ENCODE data around the gene ZNF14. TPM values are rescaled to one million over a fixed set of nuclear protein-coding genes. Genes with fewer than 3 reads are reported as not detected.
"Not testable (repeated sequence)": the region's sequence is repeated elsewhere in the genome, so short reads cannot be mapped to it uniquely, and the experiment has no call there.

Gene ZNF14
- total and polyA plus RNA-seq, 4 donors, result 9.9 to 24.2 (median 14.9) TPM

DNA sequence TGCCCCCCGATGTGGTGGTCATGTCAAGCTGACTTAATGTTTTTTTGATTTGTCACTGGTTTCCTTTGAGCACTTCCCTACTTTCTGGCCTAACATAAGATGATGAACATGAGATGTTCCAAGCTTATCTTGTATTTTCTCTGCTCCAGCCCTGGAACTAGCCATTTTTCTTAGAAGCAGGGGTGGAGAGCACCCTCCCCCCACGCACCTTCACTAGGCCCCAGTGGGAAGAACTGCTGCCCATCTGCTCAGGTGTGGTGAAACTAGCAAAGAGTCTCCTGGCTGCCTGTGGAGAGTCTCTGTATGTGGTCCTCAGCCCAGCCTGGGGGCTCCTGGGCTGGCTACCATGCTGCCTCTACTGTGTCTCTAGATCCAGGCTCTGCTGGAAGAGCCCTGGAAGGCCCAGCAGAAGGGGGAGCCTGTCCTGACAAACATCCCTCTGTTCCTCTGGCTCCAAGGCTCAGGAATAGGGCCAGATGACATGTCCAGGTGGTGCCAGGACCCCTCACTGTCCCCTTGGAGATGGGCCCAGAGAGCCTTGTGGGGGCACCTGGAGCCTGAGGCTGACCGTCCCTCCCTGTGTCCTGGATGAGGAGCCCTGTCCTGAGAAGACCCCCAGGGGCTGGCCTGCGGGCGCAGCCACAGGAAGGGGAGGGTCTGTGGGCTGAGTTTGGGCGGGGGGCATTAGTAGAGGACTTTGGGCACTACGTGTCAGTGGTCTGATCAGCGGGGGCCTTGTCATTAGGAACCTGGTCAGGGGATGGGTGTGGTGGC lies 4.8 kb upstream of the ZNF14 start:
- Histone ChIP-seq H3K36me3 (ENCODE audit: control insufficient read depth, insufficient read depth, low read length) (no peaks in the 10 kb centered on the region), H3K4me3 (ENCODE audit: low read depth, low read length) (no peak overlapping the region), H3K9me3 (ENCODE audit: control insufficient read depth, insufficient read depth, low read length) (no peaks in the 10 kb centered on the region), H3K27me3 (ENCODE audit: control insufficient read depth, insufficient read depth, low read length) (no peaks in the 10 kb centered on the region), H3K4me1 (ENCODE audit: control insufficient read depth, insufficient read depth, low read length) (no peaks in the 10 kb centered on the region), H3K27ac (ENCODE audit: low read depth, low read length) (no peak overlapping the region)
- DNase-seq (ENCODE audit: low read depth in 4 of 6, low spot score in 6 of 6), result no peak
- 90% methylated on average over 5 of the region's 8 CpGs for WGBS (ENCODE audit: insufficient coverage)

- Histone ChIP-seq H3K27me3 (ENCODE audit: control insufficient read depth, insufficient read depth, low read length) (no peaks in the 10 kb centered on the region), H3K4me3 (ENCODE audit: low read depth, low read length) (no peak overlapping the region), H3K9me3 (ENCODE audit: control insufficient read depth, insufficient read depth, low read length) (peaks cover 29% of the 10 kb centered on the region), H3K36me3 (ENCODE audit: control insufficient read depth, insufficient read depth, low read length) (no peaks in the 10 kb centered on the region), H3K27ac (ENCODE audit: low read depth, low read length) (no peak overlapping the region), H3K4me1 (ENCODE audit: control insufficient read depth, insufficient read depth, low read length) (no peaks in the 10 kb centered on the region)
- DNase-seq (ENCODE audit: low read depth in 4 of 6, low spot score in 6 of 6), result no peak
- WGBS (ENCODE audit: insufficient coverage), result 100% methylated on average over 1 of the region's 2 CpGs
Measured at GRCh38 chr19:19721896-19722295, 11.0 kb downstream of the ZNF14 start.

DNA sequence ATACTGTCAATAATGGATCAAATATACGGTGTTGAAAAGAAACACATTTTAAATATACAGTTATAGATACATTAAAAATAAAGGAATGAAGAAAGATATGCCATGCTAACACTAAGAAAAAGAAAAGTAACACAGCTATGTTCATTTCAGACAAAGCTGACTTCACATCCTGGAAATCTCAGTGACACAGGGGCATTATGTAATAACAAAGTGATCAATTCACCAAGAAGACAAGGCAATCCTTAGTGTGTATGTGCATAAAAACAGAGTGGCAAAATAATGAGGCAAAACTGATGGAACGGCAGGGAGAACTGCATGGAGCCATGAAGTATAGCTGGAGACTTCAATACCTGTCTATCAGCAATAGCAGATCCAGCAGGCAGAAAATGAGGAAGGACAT lies 13.1 kb downstream of the ZNF14 start:
- Histone ChIP-seq H3K4me3 (ENCODE audit: low read depth, low read length) (no peak overlapping the region), H3K27me3 (ENCODE audit: control insufficient read depth, insufficient read depth, low read length) (no peaks in the 10 kb centered on the region), H3K4me1 (ENCODE audit: control insufficient read depth, insufficient read depth, low read length) (no peaks in the 10 kb centered on the region), H3K36me3 (ENCODE audit: control insufficient read depth, insufficient read depth, low read length) (peaks cover 4% of the 10 kb centered on the region), H3K27ac (ENCODE audit: low read depth, low read length) (no peak overlapping the region), H3K9me3 (ENCODE audit: control insufficient read depth, insufficient read depth, low read length) (peaks cover 39% of the 10 kb centered on the region)
- WGBS (ENCODE audit: insufficient coverage), result no CpG with 5 or more reads among the region's 2 CpGs
- DNase-seq (ENCODE audit: low read depth in 4 of 6, low spot score in 6 of 6), result no peak

DNA sequence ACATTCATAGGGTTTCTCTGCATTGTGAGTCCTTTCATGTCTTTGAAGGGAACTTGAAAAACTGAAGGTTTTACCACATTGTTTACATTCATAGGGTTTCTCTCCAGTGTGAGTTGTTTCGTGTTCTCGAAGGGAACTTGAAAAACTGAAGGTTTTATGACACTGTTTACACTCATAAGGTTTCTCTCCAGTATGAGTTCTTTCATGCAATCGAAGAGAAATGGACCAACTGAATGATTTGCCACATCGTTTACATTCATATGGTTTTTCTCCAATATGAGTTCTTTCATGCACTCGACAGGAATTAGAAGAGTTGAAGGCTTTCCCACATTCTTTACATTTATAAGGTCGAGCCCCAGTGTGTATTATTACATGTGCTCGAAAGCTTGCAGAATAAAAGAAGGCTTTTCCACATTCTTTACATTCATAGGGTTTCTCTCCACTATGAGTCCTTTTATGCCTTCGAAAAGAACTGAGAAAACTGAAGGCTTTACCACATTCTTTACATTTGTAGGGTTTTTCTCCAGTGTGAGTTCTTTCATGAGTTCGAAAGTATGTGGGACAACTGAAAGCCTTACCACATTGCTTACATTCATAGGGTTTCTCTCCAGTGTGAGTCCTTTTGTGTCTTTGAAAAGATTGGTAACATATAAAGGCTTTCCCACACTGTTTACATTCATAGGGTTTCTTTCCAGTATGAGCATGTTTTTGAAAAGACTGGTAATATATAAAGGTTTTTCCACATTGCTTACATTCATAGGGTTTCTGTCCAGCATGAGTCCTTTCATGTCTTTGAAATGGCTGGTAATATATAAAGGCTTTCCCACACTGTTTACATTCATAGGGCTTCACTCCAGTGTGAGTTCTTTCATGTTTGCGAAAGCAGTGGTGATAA lies 20.7 kb downstream of the ZNF14 start:
- DNase-seq (ENCODE audit: low read depth in 4 of 6, low spot score in 6 of 6), result no peak
- Histone ChIP-seq H3K4me3 (ENCODE audit: low read depth, low read length) (no peak overlapping the region), H3K27ac (ENCODE audit: low read depth, low read length) (no peak overlapping the region), H3K36me3 (ENCODE audit: control insufficient read depth, insufficient read depth, low read length) (peaks cover 26% of the 10 kb centered on the region), H3K27me3 (ENCODE audit: control insufficient read depth, insufficient read depth, low read length) (no peaks in the 10 kb centered on the region), H3K9me3 (ENCODE audit: control insufficient read depth, insufficient read depth, low read length) (peaks cover 54% of the 10 kb centered on the region), H3K4me1 (ENCODE audit: control insufficient read depth, insufficient read depth, low read length) (no peaks in the 10 kb centered on the region)
- no CpG with 5 or more reads among the region's 10 CpGs for WGBS (ENCODE audit: insufficient coverage)

- no peak overlapping the region for H3K27ac ChIP-seq (ENCODE audit: low read depth, low read length)
- H3K36me3 ChIP-seq (ENCODE audit: control insufficient read depth, insufficient read depth, low read length), result peaks cover 26% of the 10 kb centered on the region
- no peak overlapping the region for H3K4me3 ChIP-seq (ENCODE audit: low read depth, low read length)
- H3K27me3 ChIP-seq (ENCODE audit: control insufficient read depth, insufficient read depth, low read length), result no peaks in the 10 kb centered on the region
- H3K9me3 ChIP-seq (ENCODE audit: control insufficient read depth, insufficient read depth, low read length), result peaks cover 48% of the 10 kb centered on the region
- H3K4me1 ChIP-seq (ENCODE audit: control insufficient read depth, insufficient read depth, low read length), result no peaks in the 10 kb centered on the region
- no peak for DNase-seq (ENCODE audit: low read depth in 4 of 6, low spot score in 6 of 6)
- WGBS (ENCODE audit: insufficient coverage), result 97% methylated on average over 10 of the region's 14 CpGs
Measured at GRCh38 chr19:19711306-19711933, 21.5 kb downstream of the ZNF14 start.

DNA sequence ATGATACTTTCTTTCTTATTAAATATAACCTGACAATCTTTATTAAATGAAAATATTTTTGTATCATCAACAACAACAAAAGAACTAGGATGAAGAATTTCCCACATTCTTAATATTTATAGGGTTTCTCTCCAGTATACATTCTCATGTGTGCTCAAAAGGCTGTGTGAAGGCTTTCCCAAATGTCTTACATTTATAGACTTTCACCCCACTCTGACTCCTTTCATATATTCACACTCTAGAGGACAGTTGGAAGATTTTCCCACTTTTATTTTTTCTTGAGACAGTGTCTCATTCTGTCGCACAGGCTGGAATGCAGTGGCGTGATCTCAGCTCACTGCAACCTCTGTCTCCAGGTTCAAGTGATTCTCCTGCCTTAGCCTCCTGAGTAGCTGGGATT lies 22.4 kb downstream of the ZNF14 start:
- DNase-seq (ENCODE audit: low read depth in 4 of 6, low spot score in 6 of 6), result no peak
- H3K4me1 ChIP-seq (ENCODE audit: control insufficient read depth, insufficient read depth, low read length), result no peaks in the 10 kb centered on the region
- H3K4me3 ChIP-seq (ENCODE audit: low read depth, low read length), result no peak overlapping the region
- H3K9me3 ChIP-seq (ENCODE audit: control insufficient read depth, insufficient read depth, low read length), result peaks cover 46% of the 10 kb centered on the region
- no peaks in the 10 kb centered on the region for H3K27me3 ChIP-seq (ENCODE audit: control insufficient read depth, insufficient read depth, low read length)
- H3K27ac ChIP-seq (ENCODE audit: low read depth, low read length), result no peak overlapping the region
- H3K36me3 ChIP-seq (ENCODE audit: control insufficient read depth, insufficient read depth, low read length), result peaks cover 23% of the 10 kb centered on the region
- 100% methylated on average over 2 of the region's 2 CpGs for WGBS (ENCODE audit: insufficient coverage)

- H3K4me1 ChIP-seq (ENCODE audit: control insufficient read depth, insufficient read depth, low read length), result no peaks in the 10 kb centered on the region
- H3K36me3 ChIP-seq (ENCODE audit: control insufficient read depth, insufficient read depth, low read length), result peaks cover 19% of the 10 kb centered on the region
- no peak for DNase-seq (ENCODE audit: low read depth in 4 of 6, low spot score in 6 of 6)
- peaks cover 17% of the 10 kb centered on the region for H3K9me3 ChIP-seq (ENCODE audit: control insufficient read depth, insufficient read depth, low read length)
- WGBS (ENCODE audit: insufficient coverage), result 87% methylated on average over 6 of the region's 6 CpGs
- H3K4me3 ChIP-seq (ENCODE audit: low read depth, low read length), result no peak overlapping the region
- no peak overlapping the region for H3K27ac ChIP-seq (ENCODE audit: low read depth, low read length)
- no peaks in the 10 kb centered on the region for H3K27me3 ChIP-seq (ENCODE audit: control insufficient read depth, insufficient read depth, low read length)
Measured at GRCh38 chr19:19704836-19705235, 28.1 kb downstream of the ZNF14 start.

DNA sequence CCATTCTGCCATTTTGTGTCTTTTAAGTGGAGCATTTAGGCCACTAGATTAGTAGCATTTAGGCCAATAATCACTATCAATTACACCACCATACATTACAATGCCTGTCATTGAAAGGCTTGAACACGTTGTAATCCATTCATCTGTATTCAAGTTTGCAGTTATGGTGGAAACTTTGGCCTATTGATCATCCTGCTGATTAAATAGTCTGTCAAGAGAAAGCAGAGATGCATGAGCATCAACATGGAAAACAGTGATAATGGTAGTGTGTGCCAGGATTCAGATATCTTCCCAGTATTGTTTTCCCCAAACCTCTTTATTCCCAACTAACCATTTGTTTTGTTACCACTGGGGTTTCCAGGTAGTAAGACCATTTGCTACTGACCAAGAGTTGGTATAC lies 32.4 kb downstream of the ZNF14 start:
- not testable (repeated sequence) for H3K27ac ChIP-seq (ENCODE audit: low read depth, low read length); H3K4me3 ChIP-seq (ENCODE audit: low read depth, low read length); H3K4me1 ChIP-seq (ENCODE audit: control insufficient read depth, insufficient read depth, low read length); H3K9me3 ChIP-seq (ENCODE audit: control insufficient read depth, insufficient read depth, low read length); H3K27me3 ChIP-seq (ENCODE audit: control insufficient read depth, insufficient read depth, low read length); DNase-seq (ENCODE audit: low read depth in 4 of 6, low spot score in 6 of 6)
- WGBS (ENCODE audit: insufficient coverage), result 100% methylated on average over 1 of the region's 1 CpG
- peaks cover 24% of the 10 kb centered on the region for H3K36me3 ChIP-seq (ENCODE audit: control insufficient read depth, insufficient read depth, low read length)

GRCh38 chr19:19697589-19697988 lies 35.3 kb downstream of the ZNF14 start:
- no peaks in the 10 kb centered on the region for H3K4me1 ChIP-seq (ENCODE audit: control insufficient read depth, insufficient read depth, low read length)
- H3K36me3 ChIP-seq (ENCODE audit: control insufficient read depth, insufficient read depth, low read length), result peaks cover 12% of the 10 kb centered on the region
- peaks cover 2% of the 10 kb centered on the region for H3K9me3 ChIP-seq (ENCODE audit: control insufficient read depth, insufficient read depth, low read length)
- H3K27ac ChIP-seq (ENCODE audit: low read depth, low read length), result no peak overlapping the region
- no peaks in the 10 kb centered on the region for H3K27me3 ChIP-seq (ENCODE audit: control insufficient read depth, insufficient read depth, low read length)
- WGBS (ENCODE audit: insufficient coverage), result 100% methylated on average over 2 of the region's 5 CpGs
- H3K4me3 ChIP-seq (ENCODE audit: low read depth, low read length), result no peak overlapping the region
- no peak for DNase-seq (ENCODE audit: low read depth in 4 of 6, low spot score in 6 of 6)

Measured in spinal cord (tissue), 10 donors.